ENCODE measurements around the gene IL1RAPL1. TPM values are rescaled to one million over a fixed set of nuclear protein-coding genes. Genes with fewer than 3 reads are reported as not detected.

The IL1RAPL1 gene
- total RNA-seq, 4 donors from 2014 or later, result 0.24 to 6.2 TPM; not detected in 2

DNA sequence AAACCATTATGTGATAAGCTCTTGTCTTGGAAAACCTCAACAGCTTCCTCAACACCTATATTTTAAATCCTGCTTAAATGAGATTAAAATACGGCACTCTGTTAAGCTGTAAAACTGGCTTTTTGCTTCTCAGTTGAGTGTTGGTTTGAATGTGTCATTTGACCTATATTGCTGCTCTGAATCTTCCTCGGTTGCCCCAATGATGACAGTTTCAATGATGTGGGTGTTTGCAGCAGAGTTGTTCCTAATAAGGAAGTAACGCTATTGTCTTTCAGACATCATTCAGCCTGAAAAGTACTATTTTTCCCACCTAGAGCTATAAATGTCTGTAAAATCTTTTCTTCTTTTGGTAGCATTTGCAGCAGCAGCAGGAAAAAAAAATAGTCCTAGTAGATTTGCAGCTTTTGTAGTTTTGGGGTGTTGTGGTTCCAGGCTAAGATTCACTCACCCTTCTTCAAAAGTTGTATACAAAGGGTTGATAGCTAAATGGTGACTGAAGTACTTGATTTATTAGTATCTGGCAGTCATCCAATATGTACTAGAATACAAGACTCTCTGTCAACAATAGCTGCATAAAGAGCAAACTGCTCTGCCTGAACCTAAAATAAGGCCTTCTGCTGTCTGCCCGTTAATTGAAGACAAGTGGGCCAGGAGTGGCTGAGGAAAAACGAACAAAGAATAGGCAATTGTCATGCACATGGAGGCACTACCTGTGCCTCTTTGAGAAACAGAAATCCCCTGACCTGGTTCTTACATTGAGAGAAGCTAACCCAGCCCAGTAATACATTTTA is 333.1 kb downstream of the IL1RAPL1 start:
- no peak overlapping the region for H3K27ac ChIP-seq
- intact Hi-C loops (cut with DNase I; ENCODE audit: low total_unique reads), result no loop called here
- no peaks in the 10 kb centered on the region for H3K9me3 ChIP-seq
- TF ChIP-seq, protein P1, sequence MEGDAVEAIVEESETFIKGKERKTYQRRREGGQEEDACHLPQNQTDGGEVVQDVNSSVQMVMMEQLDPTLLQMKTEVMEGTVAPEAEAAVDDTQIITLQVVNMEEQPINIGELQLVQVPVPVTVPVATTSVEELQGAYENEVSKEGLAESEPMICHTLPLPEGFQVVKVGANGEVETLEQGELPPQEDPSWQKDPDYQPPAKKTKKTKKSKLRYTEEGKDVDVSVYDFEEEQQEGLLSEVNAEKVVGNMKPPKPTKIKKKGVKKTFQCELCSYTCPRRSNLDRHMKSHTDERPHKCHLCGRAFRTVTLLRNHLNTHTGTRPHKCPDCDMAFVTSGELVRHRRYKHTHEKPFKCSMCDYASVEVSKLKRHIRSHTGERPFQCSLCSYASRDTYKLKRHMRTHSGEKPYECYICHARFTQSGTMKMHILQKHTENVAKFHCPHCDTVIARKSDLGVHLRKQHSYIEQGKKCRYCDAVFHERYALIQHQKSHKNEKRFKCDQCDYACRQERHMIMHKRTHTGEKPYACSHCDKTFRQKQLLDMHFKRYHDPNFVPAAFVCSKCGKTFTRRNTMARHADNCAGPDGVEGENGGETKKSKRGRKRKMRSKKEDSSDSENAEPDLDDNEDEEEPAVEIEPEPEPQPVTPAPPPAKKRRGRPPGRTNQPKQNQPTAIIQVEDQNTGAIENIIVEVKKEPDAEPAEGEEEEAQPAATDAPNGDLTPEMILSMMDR (IDR thresholded peaks at IDR 0.05), result no peak
- TF ChIP-seq POLR2A (IDR thresholded peaks at IDR 0.05), result no peak
- peaks cover 0 to 6% of the 10 kb centered on the region in 2 donors for H3K27me3 ChIP-seq
- H3K4me1 ChIP-seq, result no peaks in the 10 kb centered on the region
- DNase-seq, result no peak
- no peaks in the 10 kb centered on the region for H3K36me3 ChIP-seq
- no peak overlapping the region for H3K4me3 ChIP-seq

DNA sequence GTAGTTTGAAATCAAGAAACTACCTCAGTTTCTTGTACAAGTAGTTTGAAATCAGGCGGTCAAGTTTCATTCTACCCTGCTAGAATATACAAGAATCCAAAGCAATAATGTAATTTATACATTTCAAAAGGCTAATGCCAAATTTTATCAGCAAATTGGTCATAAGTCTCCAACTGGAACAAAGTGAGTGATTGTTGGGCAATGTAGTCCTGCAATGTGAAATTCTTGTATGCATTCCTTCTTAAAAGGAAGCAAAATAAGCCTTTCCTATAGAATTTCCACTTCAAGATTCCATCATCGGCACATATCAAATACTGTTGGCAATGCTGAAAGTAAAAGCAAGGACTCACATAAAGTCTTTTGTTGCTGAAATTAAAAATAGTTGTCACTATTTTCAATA is 334.9 kb downstream of the IL1RAPL1 start:
- intact Hi-C loops (cut with DNase I; ENCODE audit: low total_unique reads), result no loop called here
- Histone ChIP-seq H3K36me3 (no peaks in the 10 kb centered on the region), H3K27me3 (peaks cover 0 to 6% of the 10 kb centered on the region in 2 donors), H3K27ac (no peak overlapping the region), H3K4me3 (no peak overlapping the region), H3K4me1 (no peaks in the 10 kb centered on the region), H3K9me3 (no peaks in the 10 kb centered on the region)
- no peak for TF ChIP-seq POLR2A (IDR thresholded peaks at IDR 0.05)
- TF ChIP-seq, protein P1 (IDR thresholded peaks at IDR 0.05), result no peak
- DNase-seq, result no peak

DNA sequence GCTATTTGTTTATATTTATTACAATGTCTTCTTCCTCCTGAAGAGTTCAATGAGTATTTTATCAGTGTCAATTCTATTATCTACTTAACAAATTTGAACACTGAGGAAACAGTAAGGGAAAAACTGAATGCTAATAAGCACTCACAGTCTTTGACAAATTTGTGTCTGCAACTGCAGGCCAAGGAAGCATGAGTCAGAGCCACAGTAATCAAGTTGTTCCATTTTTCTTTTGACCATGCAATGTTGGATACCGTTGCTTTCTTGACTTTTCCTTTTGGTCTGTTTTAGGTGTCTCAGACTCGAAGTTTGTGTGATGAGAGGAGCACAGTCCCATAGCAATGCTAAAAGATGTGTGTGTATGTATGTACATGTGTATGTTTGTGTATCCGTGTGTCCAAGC is 359.6 kb downstream of the IL1RAPL1 start:
- Histone ChIP-seq H3K9me3 (no peaks in the 10 kb centered on the region), H3K27ac (no peak overlapping the region), H3K27me3 (no peaks in the 10 kb centered on the region), H3K4me3 (no peak overlapping the region), H3K36me3 (no peaks in the 10 kb centered on the region), H3K4me1 (no peaks in the 10 kb centered on the region)
- DNase-seq, result no peak
- intact Hi-C loops (cut with DNase I; ENCODE audit: low total_unique reads), result no loop called here
- TF ChIP-seq, protein P1 (IDR thresholded peaks at IDR 0.05), result no peak
- TF ChIP-seq POLR2A (IDR thresholded peaks at IDR 0.05), result no peak

GRCh38 chrX:28960063-28960462 is 372.8 kb downstream of the IL1RAPL1 start:
- Histone ChIP-seq H3K36me3 (no peaks in the 10 kb centered on the region), H3K4me3 (no peak overlapping the region), H3K9me3 (no peaks in the 10 kb centered on the region), H3K27ac (no peak overlapping the region), H3K4me1 (no peaks in the 10 kb centered on the region), H3K27me3 (no peaks in the 10 kb centered on the region)
- TF ChIP-seq POLR2A (IDR thresholded peaks at IDR 0.05), result no peak
- TF ChIP-seq, protein P1 (IDR thresholded peaks at IDR 0.05), result no peak
- DNase-seq, result no peak
- intact Hi-C loops (cut with DNase I; ENCODE audit: low total_unique reads), result no loop called here

- H3K4me1 ChIP-seq, result no peaks in the 10 kb centered on the region
- intact Hi-C loops (cut with DNase I; ENCODE audit: low total_unique reads), result no loop called here
- no peaks in the 10 kb centered on the region for H3K27me3 ChIP-seq
- no peak for DNase-seq
- TF ChIP-seq, protein P1 (IDR thresholded peaks at IDR 0.05), result no peak
- no peak for TF ChIP-seq POLR2A (IDR thresholded peaks at IDR 0.05)
- no peak overlapping the region for H3K4me3 ChIP-seq
- no peak overlapping the region for H3K27ac ChIP-seq
- no peaks in the 10 kb centered on the region for H3K9me3 ChIP-seq
- H3K36me3 ChIP-seq, result no peaks in the 10 kb centered on the region
Observed at GRCh38 chrX:28966331-28966730, 379.1 kb downstream of the IL1RAPL1 start.
